ENCODE results near the gene SYT13. TPM values are rescaled to one million over a fixed set of nuclear protein-coding genes. Genes with fewer than 3 reads are reported as not detected.

The SYT13 gene
- total RNA-seq, 1 donor from 2014 or later: not detected

DNA sequence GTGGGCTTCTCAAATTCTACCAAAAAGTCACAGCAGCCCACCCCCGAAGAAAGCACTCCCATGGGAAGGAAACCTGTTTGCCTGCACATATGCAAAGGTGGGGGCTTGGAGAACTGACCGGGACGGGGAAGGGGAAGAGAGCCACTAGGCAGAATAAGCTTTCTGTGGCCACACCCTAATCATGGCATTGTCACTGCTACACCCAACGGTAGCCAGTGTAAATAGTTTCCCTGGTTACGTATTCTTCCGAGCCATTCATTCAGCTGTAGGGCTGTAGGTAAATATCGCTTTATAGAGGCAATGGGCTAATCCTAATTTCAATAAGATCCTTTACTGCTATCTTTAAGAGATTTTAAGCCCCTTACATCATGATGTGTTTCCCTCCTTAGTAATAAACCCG, 78.0 kb downstream of the SYT13 start:
- Mint-ChIP-seq H3K4me1 (no peaks in the 10 kb centered on the region), H3K4me3 (no peak overlapping the region)

GRCh38 chr11:45205978-45206377, 80.2 kb downstream of the SYT13 start:
- Mint-ChIP-seq H3K9me3 (peaks cover 3% of the 10 kb centered on the region), H3K27ac (no peak overlapping the region), H3K27me3 (no peaks in the 10 kb centered on the region), H3K4me1 (no peaks in the 10 kb centered on the region), H3K4me3 (no peak overlapping the region), H3K36me3 (ENCODE audit: low read depth) (no peaks in the 10 kb centered on the region)
- intact Hi-C loops (cut with micrococcal nuclease): no loop called here
- no peak for DNase-seq

More for the DNA sequence above, 78.0 kb downstream of the SYT13 start:
- DNase-seq: no peak
- Mint-ChIP-seq H3K27me3 (no peaks in the 10 kb centered on the region), H3K27ac (no peak overlapping the region), H3K36me3 (ENCODE audit: low read depth) (no peaks in the 10 kb centered on the region), H3K9me3 (peaks cover 3% of the 10 kb centered on the region)
- intact Hi-C loops (cut with micrococcal nuclease): no loop called here

- DNase-seq: no peak
- intact Hi-C loops (cut with micrococcal nuclease): no loop called here
- Mint-ChIP-seq H3K4me3 (no peak overlapping the region), H3K4me1 (no peaks in the 10 kb centered on the region), H3K9me3 (peaks cover 3% of the 10 kb centered on the region), H3K27me3 (no peaks in the 10 kb centered on the region), H3K36me3 (ENCODE audit: low read depth) (no peaks in the 10 kb centered on the region), H3K27ac (no peak overlapping the region)
Measured at GRCh38 chr11:45204761-45205160, 81.4 kb downstream of the SYT13 start.

DNA sequence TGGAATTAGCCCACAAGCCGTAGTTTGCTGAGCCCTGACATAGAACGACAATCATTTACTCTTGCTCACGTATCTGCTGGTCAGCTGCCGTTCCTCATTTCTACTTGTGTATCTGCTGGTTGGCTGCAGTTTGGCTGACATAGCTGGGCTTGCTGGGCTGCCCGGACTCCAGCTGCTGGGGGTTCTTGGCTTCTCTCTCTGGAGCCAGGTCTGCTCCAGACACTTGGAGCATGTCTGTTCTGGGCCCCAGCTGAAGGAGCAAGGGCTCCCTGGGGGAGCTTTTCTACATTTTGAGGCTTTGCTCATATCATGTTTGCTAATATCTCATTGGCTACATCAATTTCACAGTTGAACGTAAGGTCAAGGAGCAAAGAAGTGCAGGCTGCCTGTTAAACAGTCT, 92.4 kb downstream of the SYT13 start:
- Mint-ChIP-seq H3K27me3 (no peaks in the 10 kb centered on the region), H3K27ac (no peak overlapping the region), H3K9me3 (no peaks in the 10 kb centered on the region), H3K4me3 (no peak overlapping the region), H3K4me1 (no peaks in the 10 kb centered on the region), H3K36me3 (ENCODE audit: low read depth) (no peaks in the 10 kb centered on the region)
- DNase-seq: no peak
- intact Hi-C loops (cut with micrococcal nuclease): no loop called here

Other genes starting within 250 kb of the SYT13 start
- gene PRDM11, start 139.7 kb downstream of the SYT13 start, total RNA-seq: 1.4 and 1.9 TPM in 2 replicates